Skeletal muscle tissue (tissue), 2 donors: ENCODE measurements around the gene DNAJC18. TPM values are rescaled to one million over a fixed set of nuclear protein-coding genes. Genes with fewer than 3 reads are reported as not detected.

ENCODE experiments used
- small RNA-seq: library from RNA; depleted of rRNA; stranded (forward); fragments of <200 nt; gene quantifications from one replicate; pipeline ENCODE3, GENCODE V24; 2014
- total RNA-seq: library from RNA; depleted of rRNA; stranded (reverse); fragments of >200 nt; gene quantifications from one replicate; pipeline ENCODE4 v1.2.3, GENCODE V29; 2014

DNAJC18 gene
- total RNA-seq, 1 donor from 2014 or later, result 16.2 TPM

Small RNA genes lying within 50 kb of the gene (small RNA-seq; reads per million reads assigned to genes)
- 0.60 reads per million, percentile 67 among the genes with 10 or more reads in this experiment for gene RNU5B-4P

Other genes starting within 250 kb of the DNAJC18 start
- 26.1 TPM for gene SIL1, start 241.2 kb downstream of the DNAJC18 start, total RNA-seq
- 169 TPM for gene MATR3, start 145.8 kb downstream of the DNAJC18 start, total RNA-seq
- 86.6 TPM for gene PAIP2, start 97.7 kb downstream of the DNAJC18 start, total RNA-seq
- gene SLC23A1, start 56.2 kb downstream of the DNAJC18 start, total RNA-seq, result not detected
- gene MZB1, start 49.6 kb downstream of the DNAJC18 start, total RNA-seq, result 0.52 TPM
- gene PROB1, start 44.4 kb downstream of the DNAJC18 start, total RNA-seq, result 23.5 TPM
- 12.0 TPM for gene SPATA24, start 35.4 kb downstream of the DNAJC18 start, total RNA-seq
- 17.2 TPM for gene ECSCR, start 23.2 kb upstream of the DNAJC18 start, total RNA-seq
- not detected for gene SMIM33, start 31.5 kb upstream of the DNAJC18 start, total RNA-seq
- 14.6 TPM for gene STING1, start 43.2 kb upstream of the DNAJC18 start, total RNA-seq
- gene UBE2D2, start 121.8 kb upstream of the DNAJC18 start, total RNA-seq, result 81.9 TPM
- gene CXXC5, start 208.8 kb upstream of the DNAJC18 start, total RNA-seq, result 66.8 TPM